Prostate gland (tissue), 2 donors: ENCODE measurements around the gene FOXJ3.

Source experiments
- CTCF ChIP-seq, 4 experiments: fragments of 200-600 bp in 2 of 4; fragments of 450-650 bp in 2 of 4; sonication (generic) in 2 of 4; IDR thresholded peaks; 1 replicate in 3 of 4; 2 replicates in 1 of 4; pipeline ENCODE4 v1.5.1; 2016 to 2019; ENCODE audit warnings: antibody characterized with exemption in 4 of 4, mild to moderate bottlenecking in 2 of 4, moderate library complexity in 2 of 4
- POLR2A ChIP-seq: fragments of 450-650 bp; IDR thresholded peaks from one replicate; pipeline ENCODE4 v1.6.1; 2016; ENCODE audit warnings: antibody characterized with exemption, mild to moderate bottlenecking
- POLR2AphosphoS5 ChIP-seq: sonication (generic); formaldehyde crosslinking; IDR thresholded peaks from one replicate; pipeline ENCODE4 v1.6.1; 2017; ENCODE audit warnings: antibody characterized with exemption

GRCh38 chr1:42164551-42165420, 170.2 kb downstream of the FOXJ3 start, which contains the start of gene GUCA2A:
- TF ChIP-seq CTCF (IDR thresholded peaks at IDR 0.05) (no peak), POLR2AphosphoS5 (no peak), POLR2A (no peak)
